Stimulated activated CD8-positive, alpha-beta memory T cell treated with anti-CD3 and anti-CD28 coated beads, Interleukin-15, amount 100 ng/mL, for 4 hours (primary cell): ENCODE data around the gene LAMTOR4.
"Not testable (repeated sequence)": the region's sequence is repeated elsewhere in the genome, so short reads cannot be mapped to it uniquely, and the experiment has no call there.

Experiments
- DNase-seq, 2 donors: peaks; one replicate each; pipeline ENCODE4 v3.0.0-alpha.2; 2020; ENCODE audit warnings: low read depth in 2 of 2

LAMTOR4 gene

DNA sequence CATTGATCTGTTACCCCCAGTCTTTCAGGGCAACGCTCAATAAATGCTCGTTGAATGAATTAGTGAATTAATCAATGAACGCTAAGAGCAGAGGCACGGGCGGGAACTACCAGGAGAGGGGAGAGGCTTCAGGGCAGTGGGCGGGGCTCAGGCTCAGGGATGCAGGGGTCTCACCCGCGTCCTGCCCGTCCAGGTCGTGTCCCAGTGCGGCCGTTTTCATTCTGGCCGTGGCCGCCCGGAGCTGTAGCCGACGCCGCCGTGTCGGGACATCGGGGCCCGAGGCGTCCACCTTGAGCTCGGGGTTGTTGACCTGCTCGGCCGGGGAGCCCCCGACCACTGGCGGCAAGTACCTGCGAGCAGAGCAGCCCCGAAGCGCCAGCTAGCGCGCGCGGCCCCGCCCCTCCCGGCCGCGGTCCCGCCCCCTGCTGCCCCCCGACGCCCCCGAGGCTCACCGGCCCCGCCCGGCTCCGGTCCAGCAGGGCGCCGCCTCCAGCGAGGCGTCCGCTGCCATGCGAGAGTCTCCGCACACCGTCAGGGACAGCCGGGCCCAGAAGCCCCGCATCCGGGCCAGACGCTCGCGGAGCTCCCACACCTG lies 22.5 kb downstream of the LAMTOR4 start:
- no peak for DNase-seq

DNA sequence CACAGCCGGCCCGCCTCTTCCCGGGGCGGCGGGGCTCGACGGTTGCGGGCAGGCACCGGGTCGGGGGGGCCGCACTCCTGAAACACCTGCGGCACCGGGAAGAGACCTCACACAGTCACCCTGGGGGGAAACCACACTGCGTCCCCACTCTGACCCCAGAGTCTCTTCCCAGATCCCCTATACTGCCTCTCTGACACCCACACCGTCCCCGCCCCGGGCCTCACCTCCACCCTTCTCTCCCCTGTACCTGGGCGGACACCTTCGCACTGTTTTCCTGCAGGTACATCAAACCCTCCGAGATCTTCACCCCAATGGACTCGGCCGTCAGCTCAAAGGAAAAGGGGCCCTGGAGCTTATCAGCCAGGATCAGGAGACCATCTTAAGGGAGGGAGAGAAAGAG lies 23.1 kb downstream of the LAMTOR4 start:
- DNase-seq, result no peak

DNA sequence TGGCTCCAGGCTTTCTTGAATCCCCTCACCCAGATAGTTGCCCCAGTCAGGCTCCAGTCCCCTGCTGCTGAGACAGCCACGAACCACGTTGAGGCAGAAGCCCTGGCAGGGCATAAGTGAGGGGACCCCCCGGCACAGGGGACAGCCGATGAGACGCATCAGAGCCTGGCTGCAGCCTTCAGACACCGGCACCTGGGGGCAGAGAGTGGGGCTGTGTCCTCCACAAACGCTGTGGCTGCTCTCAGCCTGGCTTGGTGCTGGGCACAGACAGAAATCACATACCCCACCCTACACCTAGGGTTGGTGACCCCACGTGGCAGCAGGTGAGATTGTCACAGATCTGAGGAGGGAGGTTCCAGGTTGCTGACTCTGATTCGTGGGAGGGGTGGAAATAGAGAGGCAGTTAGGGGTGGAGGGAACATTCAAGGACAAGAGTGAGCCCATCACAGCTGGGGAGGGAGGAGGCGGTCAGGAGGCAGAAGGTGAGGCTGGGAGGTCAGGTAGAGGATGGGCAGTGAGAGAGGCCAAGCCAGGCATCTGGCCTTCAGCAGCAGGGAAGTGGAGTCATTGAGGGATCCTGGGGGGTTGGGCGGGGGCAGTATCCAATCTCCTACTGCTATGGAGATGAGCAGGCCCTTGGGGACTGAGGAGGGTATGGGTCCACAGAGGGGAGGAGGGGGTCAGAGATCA lies 25.2 kb downstream of the LAMTOR4 start:
- no peak for DNase-seq

DNA sequence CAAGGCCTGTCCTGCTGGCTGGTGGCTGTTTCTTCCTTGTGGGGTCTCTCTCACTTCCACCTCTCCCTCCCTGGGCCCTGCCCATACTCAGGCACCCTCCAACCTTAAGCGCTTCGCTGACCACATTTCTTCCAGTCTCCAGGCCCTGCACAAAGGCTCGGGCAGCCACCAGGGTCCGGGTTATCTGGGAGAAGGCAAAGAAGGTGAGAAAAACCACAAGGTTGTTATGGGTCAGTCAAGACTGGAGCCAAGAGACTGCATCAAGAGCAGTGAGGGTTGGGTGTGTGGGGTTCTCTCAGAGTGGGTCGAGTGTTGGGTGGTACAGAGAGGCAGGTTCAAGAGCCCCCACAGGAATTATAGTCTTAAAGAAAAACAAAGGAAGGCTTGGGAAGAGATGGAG lies 25.9 kb downstream of the LAMTOR4 start:
- DNase-seq, result no peak

DNA sequence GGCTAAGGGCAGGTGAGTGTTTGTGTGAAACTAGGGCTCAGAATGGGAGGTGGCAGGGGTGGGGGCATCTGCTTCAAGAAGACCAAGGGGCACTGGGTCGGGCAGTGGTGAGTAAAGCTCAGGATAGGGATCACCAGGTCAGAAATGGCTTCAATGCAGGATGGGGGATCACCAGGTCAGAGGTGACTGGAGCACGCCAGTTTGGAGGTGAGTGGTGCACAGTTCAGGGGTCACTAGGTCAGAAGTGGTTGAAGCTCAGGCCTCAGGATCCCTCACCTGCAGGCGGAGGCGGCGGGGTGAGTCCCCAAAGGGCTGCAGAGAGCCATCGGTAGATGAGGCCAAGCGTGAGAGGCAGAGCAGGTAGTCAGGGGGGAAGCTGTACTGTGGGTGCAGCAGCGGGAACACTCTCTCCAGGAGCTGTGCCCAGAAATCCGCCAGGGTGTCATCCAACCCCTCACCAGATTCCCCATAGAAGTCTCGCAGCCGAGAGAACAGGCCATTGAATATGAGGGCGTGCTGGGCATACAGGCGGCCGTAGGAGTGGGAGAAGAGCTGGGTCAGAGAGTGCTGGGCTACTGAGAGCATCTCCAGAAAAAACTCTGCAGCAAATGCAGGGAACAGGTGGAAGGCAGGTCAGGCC lies 26.7 kb downstream of the LAMTOR4 start:
- DNase-seq, result no peak

DNA sequence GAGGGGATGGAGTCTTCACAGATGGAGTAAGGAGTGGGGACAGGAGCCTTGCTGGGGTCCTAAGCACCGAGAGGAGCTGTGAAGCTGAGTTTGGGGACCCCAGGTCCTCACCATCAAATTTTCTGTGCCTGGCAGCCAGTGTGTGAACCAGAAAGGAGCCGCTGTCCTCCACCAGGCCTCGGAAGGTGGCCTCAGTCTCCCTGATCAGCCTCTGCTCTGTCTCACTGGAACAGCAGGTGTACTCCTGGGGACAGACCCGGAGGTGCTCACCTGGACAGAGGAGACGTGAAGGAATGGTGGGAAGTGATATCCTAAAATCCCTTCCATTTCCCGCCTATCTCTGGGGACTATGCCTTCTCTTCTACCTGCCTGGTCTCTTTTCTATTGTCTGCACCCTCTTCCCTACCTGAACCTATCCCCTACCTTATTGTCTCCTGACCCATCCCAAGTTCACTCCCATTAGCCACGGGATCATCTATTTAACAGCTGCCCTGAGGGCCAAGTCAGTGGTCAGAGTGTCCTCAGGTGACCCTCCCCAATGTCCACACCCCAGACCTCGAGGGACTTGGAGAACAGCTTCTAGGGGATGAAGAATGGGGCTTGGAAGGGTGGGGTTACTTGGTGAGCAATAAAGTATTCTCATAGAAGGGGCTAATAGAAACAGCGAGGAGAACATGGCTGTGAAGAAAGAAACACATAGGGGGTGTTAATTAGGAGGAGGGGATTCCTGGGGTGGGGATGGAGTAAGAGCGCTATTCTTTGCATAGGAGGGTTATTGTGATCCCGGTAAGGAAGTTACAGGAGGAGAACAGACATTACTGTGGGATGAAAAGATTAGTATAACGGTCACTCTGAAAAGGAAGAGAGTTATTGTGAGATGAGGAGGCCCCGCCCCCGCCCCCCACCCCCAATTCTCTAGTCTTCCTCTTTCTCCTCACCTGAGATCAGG lies 27.7 kb downstream of the LAMTOR4 start:
- no peak for DNase-seq

DNA sequence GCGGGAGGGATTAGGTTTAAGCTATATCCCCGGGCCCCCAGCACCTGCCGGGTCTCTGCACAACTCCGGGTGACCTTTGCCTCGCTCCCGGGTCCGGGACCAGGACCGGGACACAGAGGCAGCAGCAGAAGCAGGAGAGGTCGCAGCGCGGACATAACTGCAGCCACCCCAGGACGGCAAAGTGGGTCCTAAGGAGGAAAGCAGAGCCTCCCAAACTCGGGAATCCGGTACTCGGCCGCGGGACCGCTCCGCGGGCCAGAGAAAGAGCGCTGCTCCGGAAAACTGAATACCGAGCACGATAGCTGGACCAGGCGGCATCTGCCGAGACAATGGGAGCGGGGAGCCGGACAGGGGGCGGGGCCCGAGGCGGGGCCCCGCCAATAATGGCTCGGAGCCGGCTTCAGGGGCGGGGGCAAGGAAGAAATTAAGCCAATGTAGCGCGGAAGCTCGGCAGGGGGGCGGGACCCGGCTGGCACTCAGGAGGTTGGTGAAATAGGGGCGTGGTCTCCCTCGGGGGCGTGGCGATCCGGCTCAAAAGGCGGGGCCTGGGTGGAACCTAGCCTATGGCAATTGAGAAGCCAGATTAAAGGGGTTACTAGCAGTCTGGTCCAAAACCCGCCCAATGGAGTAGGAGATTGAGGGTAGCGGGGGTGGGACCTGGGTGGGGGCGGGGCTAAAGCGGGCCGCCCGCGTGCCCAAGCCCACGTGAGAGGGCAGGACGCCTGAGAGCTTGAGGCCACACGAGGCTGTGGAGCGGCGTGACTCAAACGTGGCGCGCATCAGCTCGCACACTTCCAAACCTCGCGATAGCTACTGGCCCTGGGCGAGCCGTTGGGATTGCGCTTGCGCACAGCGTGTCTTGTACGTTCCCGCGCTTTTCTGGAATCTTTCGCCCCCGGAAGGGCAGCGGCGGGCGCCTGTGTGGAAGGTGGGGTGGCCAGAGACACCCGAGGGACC lies 28.6 kb downstream of the LAMTOR4 start, which contains the start of the genes GPC2 and STAG3:
Gene GPC2 (minus strand): TSS at position 337 of the 957 bp plus-strand sequence. CDS start 182 bp downstream, at position 155.
Gene STAG3 (plus strand): TSS at position 874 of the 957 bp plus-strand sequence. CDS start 2,639 bp downstream, outside the sequence.
- DNase-seq, result peak; percentile 94

DNA sequence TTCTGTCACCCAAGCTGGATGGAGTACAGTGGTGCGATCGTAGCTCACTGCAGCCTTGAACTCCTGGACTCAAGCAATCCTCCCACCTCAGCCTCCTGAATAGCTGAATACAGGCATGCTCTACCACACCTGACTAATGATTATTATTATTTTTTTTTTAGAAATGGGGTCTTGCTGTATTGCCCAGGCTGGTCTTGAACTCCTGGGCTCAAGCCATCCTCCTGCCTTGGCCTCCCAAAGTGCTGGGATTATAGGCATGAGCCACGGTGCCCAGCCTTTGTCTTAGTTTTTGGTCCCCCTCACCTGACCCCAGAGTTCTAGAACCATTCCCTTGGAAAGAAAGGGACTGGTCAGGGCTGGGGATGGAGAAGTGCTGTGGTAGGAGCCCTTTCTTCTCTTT lies 31.4 kb downstream of the LAMTOR4 start:
- not testable (repeated sequence) for DNase-seq

DNA sequence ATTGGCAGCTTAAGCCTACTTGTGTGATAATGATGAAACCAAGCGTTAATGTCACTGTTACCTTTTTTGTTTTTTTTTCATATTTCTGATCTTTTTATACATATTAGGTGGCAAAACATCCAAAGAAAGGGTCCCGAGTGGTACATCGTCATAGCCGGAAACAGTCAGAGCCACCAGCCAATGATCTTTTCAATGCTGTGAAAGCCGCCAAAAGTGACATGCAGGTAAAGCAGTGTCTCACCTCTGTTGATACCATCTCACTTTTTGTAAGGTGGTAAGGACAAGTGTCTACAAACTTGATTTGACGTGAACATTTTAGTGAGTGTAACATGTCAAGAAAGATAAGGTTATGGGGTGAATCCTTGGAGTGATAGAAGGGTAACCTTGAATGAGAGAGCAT lies 33.9 kb downstream of the LAMTOR4 start:
- DNase-seq, result not testable (repeated sequence)

DNA sequence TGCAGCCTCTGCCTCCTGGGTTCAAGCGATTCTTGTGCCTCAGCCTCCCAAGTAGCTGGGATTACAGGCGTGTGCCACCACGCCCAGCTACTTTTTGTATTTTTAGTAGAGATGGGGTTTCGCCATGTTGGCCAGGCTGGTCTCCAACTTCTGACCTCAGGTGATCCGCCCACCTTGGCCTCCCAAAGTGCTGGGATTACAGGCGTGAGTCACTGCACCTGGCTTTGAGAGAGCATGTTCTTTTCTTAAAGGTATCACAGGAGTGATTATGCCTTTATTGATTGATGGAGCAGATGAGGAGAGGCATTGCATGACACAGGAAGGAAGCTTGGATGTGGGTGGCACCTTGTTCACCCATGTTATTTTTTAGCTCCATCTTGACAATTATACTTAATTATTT lies 34.4 kb downstream of the LAMTOR4 start:
- DNase-seq, result not testable (repeated sequence)

DNA sequence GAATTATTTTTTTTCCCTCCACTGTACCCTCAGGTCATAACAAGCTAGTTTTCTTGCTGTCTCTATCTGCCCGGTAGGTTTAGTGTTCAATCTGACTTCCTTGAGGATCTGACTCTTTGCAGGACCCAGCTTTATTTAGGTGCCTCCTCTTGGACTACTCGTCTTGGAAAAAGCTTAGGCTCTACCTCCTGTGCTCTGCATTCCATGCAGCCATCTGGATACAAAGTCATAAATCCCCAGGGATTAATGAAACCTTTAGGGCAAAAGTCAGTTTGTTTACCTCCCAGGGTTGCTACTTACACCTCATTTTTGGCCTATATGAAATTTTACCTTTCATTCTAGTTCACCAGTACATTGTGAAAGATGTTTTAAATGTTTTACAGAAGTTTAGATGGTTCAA lies 37.0 kb downstream of the LAMTOR4 start:
- DNase-seq, result no peak

DNA sequence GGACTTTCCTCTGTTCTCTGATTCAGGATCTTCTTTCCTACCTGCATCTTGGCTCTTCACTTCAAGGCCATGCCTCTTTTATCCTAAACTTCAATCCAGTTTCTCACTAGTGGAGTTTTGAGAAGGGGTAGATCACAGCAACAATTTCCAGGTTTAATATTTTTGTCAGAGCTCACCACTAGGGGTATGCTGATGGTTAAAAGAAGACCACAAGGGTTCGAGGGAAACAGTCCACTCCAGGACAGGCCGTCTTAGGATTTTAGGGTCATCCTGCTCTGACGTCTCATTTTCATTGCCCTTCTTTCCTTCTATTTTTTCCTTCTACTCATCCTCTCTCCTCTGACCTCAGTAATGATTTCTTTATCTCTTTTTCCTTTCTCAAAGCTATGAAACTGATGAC lies 40.3 kb downstream of the LAMTOR4 start:
- DNase-seq, result no peak

DNA sequence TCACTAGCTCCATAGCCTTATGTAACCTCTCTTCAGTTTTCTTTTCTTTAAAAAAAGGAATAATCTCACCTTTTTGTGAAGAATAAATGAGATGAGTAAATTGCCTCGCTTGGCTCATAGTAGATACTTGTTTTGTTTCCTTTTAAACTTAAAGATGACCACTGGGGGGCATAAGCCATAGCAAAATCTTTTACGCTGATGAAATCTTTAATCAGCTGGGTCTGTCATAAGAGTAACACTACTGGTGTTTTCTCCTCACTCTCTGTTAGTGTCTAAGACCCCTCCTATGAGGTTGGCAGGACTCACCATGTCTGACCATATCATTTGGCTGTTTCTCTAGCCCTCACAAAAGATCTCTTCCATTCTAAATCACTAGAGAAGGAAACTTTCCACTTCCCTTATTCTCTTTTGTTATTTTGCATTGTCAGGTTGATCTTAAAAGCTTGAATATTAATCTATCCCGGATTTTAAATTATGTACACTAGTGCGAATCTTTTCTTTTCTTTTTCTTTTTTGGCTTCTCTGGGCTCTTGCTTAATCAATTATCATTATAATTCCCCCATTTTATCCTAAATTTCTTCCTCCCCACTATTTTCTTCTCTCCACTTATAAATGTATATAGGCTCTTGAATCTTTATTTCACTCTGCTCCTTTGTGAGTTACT lies 41.5 kb downstream of the LAMTOR4 start:
- no peak for DNase-seq

DNA sequence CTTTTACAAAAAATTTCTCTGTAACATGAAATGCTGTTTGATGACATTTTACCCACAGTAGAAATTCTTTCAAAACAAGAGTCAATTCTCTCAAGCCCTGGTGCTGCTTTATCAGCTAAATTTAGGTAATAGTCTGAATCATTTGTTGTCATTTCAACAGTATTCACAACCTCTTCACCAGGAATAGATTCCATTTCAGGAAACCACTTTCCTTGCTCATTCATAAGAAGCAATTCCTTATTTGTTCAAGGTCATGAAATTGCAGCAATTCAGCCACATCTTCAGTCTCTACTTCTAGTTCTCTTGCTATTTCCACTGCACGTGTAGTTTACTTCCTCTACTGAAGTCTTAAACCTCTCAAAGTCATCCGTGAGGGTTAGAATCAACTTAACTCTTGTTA lies 43.1 kb downstream of the LAMTOR4 start:
- no peak for DNase-seq

DNA sequence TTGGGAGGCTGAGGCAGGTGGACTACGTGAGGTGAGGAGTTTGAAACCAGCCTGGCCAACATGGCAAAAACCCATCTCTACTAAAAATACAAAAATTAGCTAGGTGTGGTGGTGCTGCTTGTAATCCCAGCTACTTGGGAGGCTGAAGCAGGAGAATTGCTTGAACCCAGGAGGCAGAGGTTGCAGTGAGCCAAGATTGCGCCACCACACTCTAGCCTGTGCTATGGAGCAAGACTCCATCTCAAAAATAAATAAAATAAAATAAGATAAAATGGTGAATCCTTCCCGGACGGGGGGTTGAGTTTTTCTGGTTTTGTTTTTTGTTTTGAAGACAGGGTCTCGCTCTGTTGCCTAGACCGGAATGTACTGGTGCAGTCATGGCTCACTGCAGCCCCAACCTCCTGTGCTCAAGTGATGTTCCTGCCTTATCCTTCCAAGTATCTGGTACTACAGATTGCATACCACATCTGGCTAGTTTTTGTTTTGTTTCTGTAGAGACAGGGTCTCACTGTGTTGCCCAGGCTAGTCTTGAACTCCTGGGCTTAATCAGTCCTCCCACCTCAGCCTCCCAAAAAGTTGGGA lies 43.7 kb downstream of the LAMTOR4 start:
- DNase-seq, result not testable (repeated sequence)

DNA sequence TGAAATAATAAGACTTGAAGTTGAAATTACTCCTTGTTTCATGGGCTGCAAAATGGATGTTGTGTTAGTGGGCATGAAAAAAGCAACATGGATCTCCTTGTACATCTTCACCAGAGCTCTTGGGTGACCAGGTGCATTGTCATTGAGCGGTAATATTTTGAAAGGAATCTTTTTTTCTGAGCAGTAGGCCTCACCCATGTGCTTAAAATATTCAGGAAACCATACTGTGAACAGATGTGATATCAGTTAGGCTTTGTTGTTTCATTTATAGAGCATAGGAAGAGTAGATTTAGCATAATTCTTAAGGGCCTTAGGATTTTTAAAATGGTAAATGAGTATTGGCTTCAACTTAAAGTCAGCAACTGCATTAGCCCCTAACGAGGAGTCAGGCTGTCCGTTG lies 44.3 kb downstream of the LAMTOR4 start:
- no peak for DNase-seq

DNA sequence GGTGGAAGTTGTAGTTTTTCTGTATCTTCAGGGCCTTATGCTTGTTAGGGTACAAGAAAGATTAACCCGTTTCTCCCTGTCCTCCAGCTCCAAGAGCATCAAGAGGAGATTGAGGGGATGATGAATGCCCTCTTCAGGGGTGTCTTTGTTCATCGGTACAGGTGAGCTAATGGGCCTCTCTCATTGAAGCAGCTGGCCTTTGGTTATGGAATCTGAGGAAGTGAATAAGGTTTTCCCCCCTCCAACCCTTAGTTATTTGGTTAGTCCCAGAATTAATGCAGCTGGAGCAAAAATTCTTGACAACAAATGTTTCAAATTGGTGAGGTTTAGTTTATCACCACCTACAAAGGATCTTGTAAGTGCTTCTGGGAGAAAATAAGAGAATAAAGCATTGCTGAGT lies 46.5 kb downstream of the LAMTOR4 start:
- DNase-seq, result no peak

DNA sequence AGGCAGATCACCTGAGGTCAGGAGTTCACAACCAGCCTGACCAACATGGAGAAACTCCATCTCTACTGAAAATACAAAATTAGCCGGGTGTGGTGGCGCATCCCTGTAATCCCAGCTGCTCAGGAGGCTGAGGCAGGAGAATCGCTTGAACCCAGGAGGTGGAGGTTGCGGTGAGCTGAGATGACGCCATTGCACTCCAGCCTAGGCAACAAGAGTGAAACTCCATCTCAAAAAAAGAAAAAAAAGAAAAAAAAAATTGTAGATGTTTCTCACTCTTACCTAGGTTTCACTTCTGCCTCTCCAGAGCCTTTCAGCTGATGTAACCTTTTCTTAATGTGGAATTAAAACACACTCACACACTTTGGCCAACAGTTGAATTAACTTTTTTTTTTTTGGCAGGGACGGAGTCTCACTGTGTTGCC lies 47.2 kb downstream of the LAMTOR4 start:
- not testable (repeated sequence) for DNase-seq

DNA sequence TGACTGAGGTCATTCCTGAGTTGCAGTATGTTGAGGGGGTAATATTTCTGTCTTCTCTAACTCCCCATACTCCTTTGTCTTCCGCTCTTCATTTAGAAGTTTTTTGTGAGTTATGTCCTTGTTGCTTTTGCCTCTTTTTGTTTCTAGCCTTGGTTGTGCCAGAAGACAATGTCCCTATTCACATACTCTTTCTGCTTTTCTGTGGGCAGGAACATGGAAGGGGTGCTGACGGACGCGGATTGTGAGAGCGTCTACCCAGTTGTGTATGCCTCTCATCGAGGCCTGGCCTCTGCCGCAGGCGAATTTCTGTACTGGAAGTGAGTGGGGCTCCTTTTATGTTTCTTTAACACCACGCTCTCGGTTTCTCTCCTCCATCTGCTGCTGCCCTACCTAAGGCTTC lies 49.5 kb downstream of the LAMTOR4 start:
- no peak for DNase-seq

DNA sequence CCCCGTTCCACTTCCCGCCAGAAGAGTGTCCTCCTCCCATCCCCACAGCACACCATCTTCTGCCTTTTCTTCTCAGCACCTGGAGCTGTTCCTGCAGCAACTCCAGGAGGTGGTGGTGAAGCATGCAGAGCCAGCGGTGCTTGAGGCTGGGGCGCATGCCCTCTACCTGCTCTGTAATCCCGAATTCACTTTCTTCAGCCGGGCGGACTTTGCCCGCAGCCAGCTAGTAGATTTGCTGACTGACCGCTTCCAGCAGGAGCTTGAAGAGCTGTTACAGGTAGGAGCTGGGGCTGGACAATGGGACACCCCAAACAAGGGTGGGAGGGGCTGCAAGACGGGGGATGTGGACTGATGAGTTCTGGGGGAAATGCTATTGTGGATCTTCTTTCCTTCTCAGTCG lies 52.0 kb downstream of the LAMTOR4 start:
- DNase-seq, result no peak
